GM12878 (cell line): Measurements from ENCODE around the gene TTC33. TPM values are rescaled to one million over a fixed set of nuclear protein-coding genes. Genes with fewer than 3 reads are reported as not detected.

Source experiments
- ATAC-seq: fragments of 200-7000 bp; cut with Tn5 transposase; 3 replicates; pipeline ENCODE4 v1.9.1; 2020; ENCODE audit warnings: mild to moderate bottlenecking, moderate library complexity
- BruUV-seq: library from RNA; stranded (reverse); fragments of 400-500 nt; replicated peaks from 2 replicates; lab custom pipeline; 2021; lab: Mats Ljungman, UMichigan
- CTCF ChIA-PET: fragments of 300-600 bp; sonication (Branson Sonifier 250); formaldehyde crosslinking; extraction: SDS; loops from one replicate; lab custom pipeline; 2021; ENCODE audit warnings: inconsistent platforms; lab: Yijun Ruan, JAX
- POLR2A ChIA-PET: fragments of 350-600 bp; formaldehyde crosslinking; extraction: SDS; loops from one replicate; lab custom pipeline; 2021; ENCODE audit warnings: inconsistent platforms; lab: Charles Lee
- RAD21 ChIA-PET: fragments of 300-600 bp; sonication (Branson Sonifier 250); formaldehyde crosslinking; loops from one replicate; lab custom pipeline; 2023; ENCODE audit warnings: antibody characterized with exemption; ENCODE audit not compliant: unreplicated experiment; lab: Charles Lee
- SMC1A ChIA-PET: fragments of 300-600 bp; sonication (Branson Sonifier 250); formaldehyde crosslinking; loops from one replicate; lab custom pipeline; 2023; ENCODE audit not compliant: unreplicated experiment, uncharacterized antibody; lab: Charles Lee
- DNase-seq: peaks from one replicate; pipeline ENCODE4 v3.0.0-alpha.2; 2011; ENCODE audit warnings: low read depth, low spot score
- FAIRE-seq: peaks from 3 replicates; lab custom pipeline; 2011; peaks lifted over from hg19 to GRCh38; lab: Jason Lieb, UNC
- H2AFZ ChIP-seq: 2 replicates; pipeline ENCODE4 v1.6.0; 2011; ENCODE audit warnings: low read depth, low read length, control low read depth; ENCODE audit not compliant: control insufficient read depth
- H3K27ac ChIP-seq: 2 replicates; pipeline ENCODE4 v1.5.1; 2011; ENCODE audit warnings: control low read depth; ENCODE audit not compliant: control insufficient read depth, insufficient read depth
- H3K27me3 ChIP-seq, 2 experiments: replicated peaks in 1 of 2; 2 replicates each; pipeline versions ENCODE4 v1.6.0 to v1.6.1; 2011; ENCODE audit warnings: low read length in 1 of 2; ENCODE audit not compliant: control insufficient read depth in 2 of 2, insufficient read depth in 2 of 2
- H3K36me3 ChIP-seq, 2 experiments: 2 replicates each; pipeline ENCODE4 v1.5.1; 2011; ENCODE audit warnings: low read length in 1 of 2; ENCODE audit not compliant: control insufficient read depth in 2 of 2, insufficient read depth in 2 of 2
- H3K4me1 ChIP-seq: 2 replicates; pipeline ENCODE4 v1.6.1; 2011; ENCODE audit warnings: mild to moderate bottlenecking, low read length, moderate library complexity, mixed read lengths; ENCODE audit not compliant: control insufficient read depth, insufficient read depth
- H3K4me2 ChIP-seq: 2 replicates; pipeline ENCODE4 v1.6.0; 2011; ENCODE audit warnings: control low read depth; ENCODE audit not compliant: control insufficient read depth, insufficient read depth
- H3K4me3 ChIP-seq: fragments of 200-600 bp; sonication (generic); 2 replicates; pipeline ENCODE4 v1.5.1; 2016
- H3K79me2 ChIP-seq: 2 replicates; pipeline ENCODE4 v1.6.0; 2011; ENCODE audit warnings: low read length; ENCODE audit not compliant: control insufficient read depth, insufficient read depth
- H3K9ac ChIP-seq: 2 replicates; pipeline ENCODE4 v1.8.0; 2011; ENCODE audit warnings: low read length, control low read depth, mixed read lengths; ENCODE audit not compliant: control insufficient read depth, insufficient read depth
- H3K9me3 ChIP-seq: replicated peaks from 3 replicates; pipeline ENCODE4 v1.5.1; 2011; ENCODE audit warnings: mild to moderate bottlenecking, low read length; ENCODE audit not compliant: control insufficient read depth, insufficient read depth
- H4K20me1 ChIP-seq: 2 replicates; pipeline ENCODE4 v1.6.0; 2011; ENCODE audit not compliant: control insufficient read depth, insufficient read depth
- CEBPB ChIP-seq, 2 experiments: fragments of 150-350 bp in 1 of 2; IDR thresholded peaks; 2 replicates each; pipeline ENCODE4 v1.6.1; 2012 to 2014; ENCODE audit warnings: low read depth in 2 of 2, low read length in 2 of 2, borderline replicate concordance in 1 of 2, inconsistent platforms in 1 of 2
- CHD4 ChIP-seq: fragments of 200-600 bp; sonication (generic); IDR thresholded peaks from 2 replicates; pipeline ENCODE4 v1.6.1; 2016; ENCODE audit warnings: mild to moderate bottlenecking
- CREM ChIP-seq: IDR thresholded peaks from 2 replicates; pipeline ENCODE4 v1.6.1; 2014; ENCODE audit warnings: antibody characterized with exemption, low read depth
- FOXK2 ChIP-seq: fragments of 450-650 bp; IDR thresholded peaks from 2 replicates; pipeline ENCODE4 v1.6.1; 2017; ENCODE audit warnings: mild to moderate bottlenecking, moderate library complexity
- GABPA ChIP-seq: IDR thresholded peaks from 2 replicates; pipeline ENCODE4 v1.6.1; 2014; ENCODE audit warnings: antibody characterized with exemption, low read depth, mild to moderate bottlenecking, inconsistent platforms
- JUNB ChIP-seq: IDR thresholded peaks from 2 replicates; pipeline ENCODE4 v1.6.1; 2016; ENCODE audit warnings: antibody characterized with exemption, mild to moderate bottlenecking
- RAD21 ChIP-seq: IDR thresholded peaks from 2 replicates; pipeline ENCODE4 v1.6.1; 2011; ENCODE audit warnings: mild to moderate bottlenecking, low read depth, low read length, moderate library complexity; ENCODE audit not compliant: insufficient read depth
- RELA ChIP-seq: fragments of 450-650 bp; IDR thresholded peaks from 2 replicates; pipeline ENCODE4 v1.8.0; 2014; ENCODE audit warnings: borderline replicate concordance; ENCODE audit not compliant: partially characterized antibody
- RUNX3 ChIP-seq: IDR thresholded peaks from 2 replicates; pipeline ENCODE4 v1.6.1; 2012; ENCODE audit warnings: low read length, inconsistent platforms
- SPI1 ChIP-seq: IDR thresholded peaks from 2 replicates; pipeline ENCODE4 v1.6.1; 2011; ENCODE audit warnings: low read depth, mild to moderate bottlenecking, low read length, moderate library complexity, borderline replicate concordance; ENCODE audit not compliant: insufficient read depth
- TAF1 ChIP-seq: IDR thresholded peaks from 2 replicates; pipeline ENCODE4 v1.6.1; 2011; ENCODE audit warnings: mild to moderate bottlenecking, low read depth, low read length, borderline replicate concordance
- TCF3 ChIP-seq: IDR thresholded peaks from 2 replicates; pipeline ENCODE4 v1.6.1; 2012; ENCODE audit warnings: low read depth, mild to moderate bottlenecking, low read length, borderline replicate concordance; ENCODE audit not compliant: insufficient read depth
- ZBED1 ChIP-seq: IDR thresholded peaks from 2 replicates; pipeline ENCODE4 v1.6.1; 2016; ENCODE audit warnings: borderline replicate concordance
- ZSCAN29 ChIP-seq: fragments of 450-650 bp; IDR thresholded peaks from 2 replicates; pipeline ENCODE4 v1.6.1; 2017; ENCODE audit warnings: mild to moderate bottlenecking, moderate library complexity
- WGBS: methylation state at CpG from one replicate; pipeline ENCODE4 v1.1.6; 2016; ENCODE audit warnings: low lambda C conversion rate; ENCODE audit not compliant: insufficient replicate concordance, insufficient coverage; ENCODE audit errors: missing lambda C conversion rate; 5-methylcytosine and 5-hydroxymethylcytosine counted together
- in situ Hi-C: fragments of 300-500 bp; cut with MboI; formaldehyde crosslinking; loops from 9 replicates; pipeline ENCODE4 v1.14.3; 2018; ENCODE audit warnings: mixed read lengths
- intact Hi-C: fragments of 100-400 bp; cut with micrococcal nuclease; formaldehyde crosslinking; loops from one replicate; pipeline ENCODE4 v1.14.2; 2022; ENCODE audit not compliant: unreplicated experiment
- polyA plus RNA-seq, 11 experiments: library from polyadenylated mRNA; depleted of rRNA in 4 of 11; unstranded in 6 of 11; stranded (reverse) in 5 of 11; fragments of >200 nt; fragmentation: Nextera tagmentation in 4 of 11; fragmentation: Illumina TruSeq in 1 of 11; extraction: Ambion mirVana in 4 of 11; extraction: Trizol in 1 of 11; gene quantifications; 1 replicate in 1 of 11; 2 replicates in 10 of 11; pipeline versions ENCODE4 v1.2.1 to v1.2.3, GENCODE V29; 2011 to 2016; ENCODE audit warnings: inconsistent platforms in 2 of 11, missing spikeins in 2 of 11, low read depth in 1 of 11
- total RNA-seq, 4 experiments: library from RNA; depleted of rRNA in 3 of 4; stranded (reverse); fragments of >200 nt in 3 of 4; fragmentation: Illumina TruSeq in 1 of 4; extraction: Trizol in 1 of 4; gene quantifications; 2 replicates each; pipeline versions ENCODE4 v1.2.1 to v1.2.3, GENCODE V29; 2013 to 2021
- TF ChIP-seq, protein P1 (sequence below): fragments of 450-650 bp; IDR thresholded peaks from 2 replicates; pipeline ENCODE4 v1.6.1; 2016; ENCODE audit warnings: mild to moderate bottlenecking, moderate library complexity, borderline replicate concordance
- TF ChIP-seq, protein P2 (sequence below): fragments of 450-650 bp; formaldehyde crosslinking; IDR thresholded peaks from 2 replicates; pipeline ENCODE4 v1.4.0; 2022; ENCODE audit warnings: mild to moderate bottlenecking, moderate library complexity

TTC33 gene
- total and polyA plus RNA-seq, 10 of the 15 experiments (the other 5 are each of a cell fraction or from before 2014, with no cell fraction given): 7.9 to 22.3 (median 14.6) TPM

DNA sequence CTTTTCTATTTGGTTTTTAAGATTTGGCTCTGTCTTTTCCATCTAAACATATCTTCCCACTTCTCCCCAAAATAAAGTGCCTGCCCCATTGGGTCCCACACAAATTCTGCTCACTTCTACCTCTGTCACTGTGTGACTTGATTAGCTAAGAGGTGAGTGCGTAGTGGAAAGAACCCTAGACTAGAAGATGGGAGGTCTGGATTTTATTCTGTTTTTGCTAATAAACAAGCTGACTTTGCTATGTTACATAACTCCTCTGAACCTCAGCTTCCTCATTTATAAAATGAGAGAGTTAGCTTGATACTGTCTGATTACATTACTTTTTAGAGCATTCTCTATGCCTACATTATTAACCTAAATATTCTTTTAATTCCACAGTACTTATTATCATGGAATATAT is 127.4 kb downstream of the TTC33 start:
- Histone ChIP-seq H3K4me2 (no peak overlapping the region), H3K9ac (no peak overlapping the region), H4K20me1 (no peaks in the 10 kb centered on the region), H3K9me3 (no peaks in the 10 kb centered on the region), H3K27me3 (no peaks in the 10 kb centered on the region; a peak in 1 of 4 replicates), H2AFZ (no peak overlapping the region), H3K4me3 (no peak overlapping the region), H3K4me1 (no peaks in the 10 kb centered on the region), H3K79me2 (no peaks in the 10 kb centered on the region), H3K36me3 (no peaks in the 10 kb centered on the region), H3K27ac (no peak overlapping the region)
- RAD21 ChIA-PET: no interaction called here
- SMC1A ChIA-PET: interaction anchor here (1.1 kb wide), 1 partner anchor 217 kb away, joined by 4 read pairs; no protein-coding TSS in a partner anchor
- ATAC-seq (no peak), DNase-seq (no peak), FAIRE-seq (no peak)
- TF ChIP-seq CHD4: no peak
- no peak for TF ChIP-seq GABPA
- TF ChIP-seq JUNB: no peak
- TF ChIP-seq SPI1: no peak
- no peak for TF ChIP-seq RELA
- no peak for TF ChIP-seq CEBPB (IDR thresholded peaks at IDR 0.05; ENCODE audit: borderline replicate concordance in 1 of 2, low read depth in 2 of 2, low read length in 2 of 2)
- no peak for TF ChIP-seq CREM
- no peak for TF ChIP-seq FOXK2
- no peak for TF ChIP-seq ZSCAN29
- no peak for TF ChIP-seq TCF3
- no peak for TF ChIP-seq TAF1
- TF ChIP-seq ZBED1: no peak
- TF ChIP-seq, protein P1, sequence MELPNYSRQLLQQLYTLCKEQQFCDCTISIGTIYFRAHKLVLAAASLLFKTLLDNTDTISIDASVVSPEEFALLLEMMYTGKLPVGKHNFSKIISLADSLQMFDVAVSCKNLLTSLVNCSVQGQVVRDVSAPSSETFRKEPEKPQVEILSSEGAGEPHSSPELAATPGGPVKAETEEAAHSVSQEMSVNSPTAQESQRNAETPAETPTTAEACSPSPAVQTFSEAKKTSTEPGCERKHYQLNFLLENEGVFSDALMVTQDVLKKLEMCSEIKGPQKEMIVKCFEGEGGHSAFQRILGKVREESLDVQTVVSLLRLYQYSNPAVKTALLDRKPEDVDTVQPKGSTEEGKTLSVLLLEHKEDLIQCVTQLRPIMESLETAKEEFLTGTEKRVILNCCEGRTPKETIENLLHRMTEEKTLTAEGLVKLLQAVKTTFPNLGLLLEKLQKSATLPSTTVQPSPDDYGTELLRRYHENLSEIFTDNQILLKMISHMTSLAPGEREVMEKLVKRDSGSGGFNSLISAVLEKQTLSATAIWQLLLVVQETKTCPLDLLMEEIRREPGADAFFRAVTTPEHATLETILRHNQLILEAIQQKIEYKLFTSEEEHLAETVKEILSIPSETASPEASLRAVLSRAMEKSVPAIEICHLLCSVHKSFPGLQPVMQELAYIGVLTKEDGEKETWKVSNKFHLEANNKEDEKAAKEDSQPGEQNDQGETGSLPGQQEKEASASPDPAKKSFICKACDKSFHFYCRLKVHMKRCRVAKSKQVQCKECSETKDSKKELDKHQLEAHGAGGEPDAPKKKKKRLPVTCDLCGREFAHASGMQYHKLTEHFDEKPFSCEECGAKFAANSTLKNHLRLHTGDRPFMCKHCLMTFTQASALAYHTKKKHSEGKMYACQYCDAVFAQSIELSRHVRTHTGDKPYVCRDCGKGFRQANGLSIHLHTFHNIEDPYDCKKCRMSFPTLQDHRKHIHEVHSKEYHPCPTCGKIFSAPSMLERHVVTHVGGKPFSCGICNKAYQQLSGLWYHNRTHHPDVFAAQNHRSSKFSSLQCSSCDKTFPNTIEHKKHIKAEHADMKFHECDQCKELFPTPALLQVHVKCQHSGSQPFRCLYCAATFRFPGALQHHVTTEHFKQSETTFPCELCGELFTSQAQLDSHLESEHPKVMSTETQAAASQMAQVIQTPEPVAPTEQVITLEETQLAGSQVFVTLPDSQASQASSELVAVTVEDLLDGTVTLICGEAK: no peak
- no peak for TF ChIP-seq RAD21
- no peak for TF ChIP-seq RUNX3
- TF ChIP-seq, protein P2, sequence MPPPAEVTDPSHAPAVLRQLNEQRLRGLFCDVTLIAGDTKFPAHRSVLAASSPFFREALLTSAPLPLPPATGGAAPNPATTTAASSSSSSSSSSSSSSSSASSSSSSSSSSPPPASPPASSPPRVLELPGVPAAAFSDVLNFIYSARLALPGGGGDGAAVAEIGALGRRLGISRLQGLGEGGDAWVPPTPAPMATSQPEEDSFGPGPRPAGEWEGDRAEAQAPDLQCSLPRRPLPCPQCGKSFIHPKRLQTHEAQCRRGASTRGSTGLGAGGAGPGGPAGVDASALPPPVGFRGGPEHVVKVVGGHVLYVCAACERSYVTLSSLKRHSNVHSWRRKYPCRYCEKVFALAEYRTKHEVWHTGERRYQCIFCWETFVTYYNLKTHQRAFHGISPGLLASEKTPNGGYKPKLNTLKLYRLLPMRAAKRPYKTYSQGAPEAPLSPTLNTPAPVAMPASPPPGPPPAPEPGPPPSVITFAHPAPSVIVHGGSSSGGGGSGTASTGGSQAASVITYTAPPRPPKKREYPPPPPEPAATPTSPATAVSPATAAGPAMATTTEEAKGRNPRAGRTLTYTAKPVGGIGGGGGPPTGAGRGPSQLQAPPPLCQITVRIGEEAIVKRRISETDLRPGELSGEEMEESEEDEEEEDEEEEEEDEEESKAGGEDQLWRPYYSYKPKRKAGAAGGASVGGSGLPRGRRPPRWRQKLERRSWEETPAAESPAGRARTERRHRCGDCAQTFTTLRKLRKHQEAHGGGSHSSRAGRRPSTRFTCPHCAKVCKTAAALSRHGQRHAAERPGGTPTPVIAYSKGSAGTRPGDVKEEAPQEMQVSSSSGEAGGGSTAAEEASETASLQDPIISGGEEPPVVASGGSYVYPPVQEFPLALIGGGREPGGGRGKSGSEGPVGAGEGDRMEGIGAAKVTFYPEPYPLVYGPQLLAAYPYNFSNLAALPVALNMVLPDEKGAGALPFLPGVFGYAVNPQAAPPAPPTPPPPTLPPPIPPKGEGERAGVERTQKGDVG (CRISPR knock-in tag): no peak
- intact Hi-C loops (no loop called here), in situ Hi-C loops (no loop called here)
- POLR2A ChIA-PET: no interaction called here
- BruUV-seq: no TSS peak
- WGBS: 0% methylated on average over 1 of the region's 1 CpG
- CTCF ChIA-PET: no interaction called here
